Parathyroid adenoma (tissue), 2 donors: ENCODE data around the gene SPDYE6.
"Not testable (repeated sequence)": the region's sequence is repeated elsewhere in the genome, so short reads cannot be mapped to it uniquely, and the experiment has no call there.

Experiments used
- H2AFZ ChIP-seq: fragments of 300-600 bp; sonication (generic); one replicate; pipeline ENCODE4 v1.7.0; 2017; ENCODE audit warnings: antibody characterized with exemption, mild to moderate bottlenecking
- H3K27ac ChIP-seq: fragments of 300-600 bp; sonication (generic); one replicate; pipeline ENCODE4 v1.7.0; 2017
- H3K27me3 ChIP-seq: fragments of 300-600 bp; sonication (generic); one replicate; pipeline ENCODE4 v1.7.0; 2017; ENCODE audit warnings: low read length; ENCODE audit not compliant: control insufficient read depth, insufficient read depth
- H3K36me3 ChIP-seq: fragments of 300-600 bp; sonication (generic); one replicate; pipeline ENCODE4 v1.7.0; 2017; ENCODE audit warnings: low read length; ENCODE audit not compliant: control insufficient read depth, insufficient read depth
- H3K4me1 ChIP-seq: fragments of 300-600 bp; sonication (generic); one replicate; pipeline ENCODE4 v1.7.0; 2017; ENCODE audit warnings: control low read depth
- H3K4me2 ChIP-seq: fragments of 300-600 bp; sonication (generic); one replicate; pipeline ENCODE4 v1.7.0; 2017; ENCODE audit warnings: low read length
- H3K4me3 ChIP-seq: fragments of 300-600 bp; sonication (generic); one replicate; pipeline ENCODE4 v1.7.0; 2017; ENCODE audit warnings: low read depth, low read length
- H3K79me2 ChIP-seq: fragments of 300-600 bp; sonication (generic); one replicate; pipeline ENCODE4 v1.7.0; 2017; ENCODE audit warnings: control low read depth
- H3K9ac ChIP-seq: fragments of 300-600 bp; sonication (generic); one replicate; pipeline ENCODE4 v1.7.0; 2017; ENCODE audit warnings: mild to moderate bottlenecking
- H3K9me3 ChIP-seq: fragments of 300-600 bp; sonication (generic); one replicate; pipeline ENCODE4 v1.7.0; 2017; ENCODE audit warnings: low read length; ENCODE audit not compliant: control insufficient read depth
- TF ChIP-seq, protein P1 (sequence below): fragments of 300-600 bp; sonication (generic); IDR thresholded peaks from one replicate; pipeline ENCODE4 v1.7.0; 2017; ENCODE audit warnings: antibody characterized with exemption, mild to moderate bottlenecking
- donor health status: primary hyperparathyroidism.

Gene SPDYE6

DNA sequence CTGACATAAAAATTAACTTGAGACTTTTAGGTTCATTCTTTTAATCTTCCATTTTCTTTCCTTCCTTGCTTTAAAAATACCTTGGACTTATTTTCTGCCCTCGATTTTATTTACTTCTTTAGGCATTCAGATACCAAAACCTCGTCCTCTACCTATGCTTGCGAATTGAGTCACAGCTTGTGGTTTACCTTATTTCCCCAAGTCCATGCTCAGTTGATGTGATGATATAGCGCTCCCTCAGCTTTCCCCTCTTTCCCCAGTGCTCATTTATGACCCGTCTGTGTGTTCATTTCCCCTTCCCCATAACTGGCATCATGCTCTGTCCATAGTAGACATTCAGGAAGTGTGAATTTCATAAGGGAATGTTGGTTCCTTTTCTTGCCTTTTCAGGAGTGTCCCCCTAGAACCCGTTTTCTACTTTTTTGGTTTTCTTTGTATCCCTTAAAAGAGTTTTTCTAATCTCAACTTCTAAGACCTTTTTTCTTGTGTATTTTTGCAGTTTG, 20.8 kb upstream of the SPDYE6 start:
- TF ChIP-seq, protein P1, sequence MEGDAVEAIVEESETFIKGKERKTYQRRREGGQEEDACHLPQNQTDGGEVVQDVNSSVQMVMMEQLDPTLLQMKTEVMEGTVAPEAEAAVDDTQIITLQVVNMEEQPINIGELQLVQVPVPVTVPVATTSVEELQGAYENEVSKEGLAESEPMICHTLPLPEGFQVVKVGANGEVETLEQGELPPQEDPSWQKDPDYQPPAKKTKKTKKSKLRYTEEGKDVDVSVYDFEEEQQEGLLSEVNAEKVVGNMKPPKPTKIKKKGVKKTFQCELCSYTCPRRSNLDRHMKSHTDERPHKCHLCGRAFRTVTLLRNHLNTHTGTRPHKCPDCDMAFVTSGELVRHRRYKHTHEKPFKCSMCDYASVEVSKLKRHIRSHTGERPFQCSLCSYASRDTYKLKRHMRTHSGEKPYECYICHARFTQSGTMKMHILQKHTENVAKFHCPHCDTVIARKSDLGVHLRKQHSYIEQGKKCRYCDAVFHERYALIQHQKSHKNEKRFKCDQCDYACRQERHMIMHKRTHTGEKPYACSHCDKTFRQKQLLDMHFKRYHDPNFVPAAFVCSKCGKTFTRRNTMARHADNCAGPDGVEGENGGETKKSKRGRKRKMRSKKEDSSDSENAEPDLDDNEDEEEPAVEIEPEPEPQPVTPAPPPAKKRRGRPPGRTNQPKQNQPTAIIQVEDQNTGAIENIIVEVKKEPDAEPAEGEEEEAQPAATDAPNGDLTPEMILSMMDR = no peak
- Histone ChIP-seq H3K79me2 (peaks cover 10% of the 10 kb centered on the region), H3K4me2 (no peak overlapping the region), H3K27ac (no peak overlapping the region), H3K4me3 (no peak overlapping the region), H3K36me3 (no peaks in the 10 kb centered on the region), H3K27me3 (no peaks in the 10 kb centered on the region), H3K4me1 (no peaks in the 10 kb centered on the region), H3K9ac (no peak overlapping the region), H2AFZ (no peak overlapping the region), H3K9me3 (no peaks in the 10 kb centered on the region)

DNA sequence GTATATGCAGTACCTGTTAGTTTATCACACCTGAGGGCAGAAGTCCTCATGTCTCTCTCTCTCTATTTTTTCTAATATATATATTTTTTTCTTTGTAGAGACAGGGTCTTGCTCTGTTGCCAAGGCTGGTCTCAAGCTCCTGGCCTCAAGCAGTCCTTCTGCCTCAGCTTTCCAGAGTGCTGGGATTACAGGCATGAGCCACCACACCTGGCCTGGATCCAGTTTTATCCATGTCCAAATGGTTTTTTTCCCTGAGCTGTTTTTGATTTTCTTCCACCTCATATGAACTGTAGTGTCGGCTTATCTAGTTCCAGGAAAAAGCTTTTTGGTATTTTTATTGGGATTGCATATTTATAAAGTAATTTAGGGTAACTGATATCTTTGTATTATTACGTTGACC, 16.6 kb upstream of the SPDYE6 start:
- not testable (repeated sequence) for H3K9me3 ChIP-seq, H3K4me1 ChIP-seq, H3K4me2 ChIP-seq, H3K4me3 ChIP-seq, H3K36me3 ChIP-seq, H3K27me3 ChIP-seq, H2AFZ ChIP-seq, H3K27ac ChIP-seq, H3K9ac ChIP-seq
- peaks cover 13% of the 10 kb centered on the region for H3K79me2 ChIP-seq

DNA sequence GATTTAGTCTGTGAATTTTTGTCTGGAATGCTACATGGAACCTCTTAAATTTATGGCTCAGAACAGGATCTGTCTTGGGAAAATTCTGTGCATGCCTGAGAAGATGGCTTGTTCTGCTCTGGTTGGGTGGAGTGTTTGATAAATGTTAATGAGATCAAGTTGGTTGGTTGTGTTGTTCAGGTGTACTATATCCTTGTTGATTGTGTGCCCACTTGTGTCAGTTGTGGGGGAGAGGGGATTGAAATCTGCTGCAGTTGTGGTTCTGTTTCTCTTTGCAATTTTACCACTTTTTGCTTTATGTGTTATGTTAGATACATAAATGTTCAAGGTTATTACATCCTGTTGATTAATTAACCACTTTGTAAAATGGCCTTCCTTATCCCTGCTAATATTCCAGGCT, 13.8 kb upstream of the SPDYE6 start:
- H3K27me3 ChIP-seq, H3K9ac ChIP-seq, H3K27ac ChIP-seq, H3K4me2 ChIP-seq, H2AFZ ChIP-seq, H3K36me3 ChIP-seq, H3K4me3 ChIP-seq, H3K4me1 ChIP-seq, H3K9me3 ChIP-seq: not testable (repeated sequence)
- H3K79me2 ChIP-seq = peaks cover 14% of the 10 kb centered on the region

DNA sequence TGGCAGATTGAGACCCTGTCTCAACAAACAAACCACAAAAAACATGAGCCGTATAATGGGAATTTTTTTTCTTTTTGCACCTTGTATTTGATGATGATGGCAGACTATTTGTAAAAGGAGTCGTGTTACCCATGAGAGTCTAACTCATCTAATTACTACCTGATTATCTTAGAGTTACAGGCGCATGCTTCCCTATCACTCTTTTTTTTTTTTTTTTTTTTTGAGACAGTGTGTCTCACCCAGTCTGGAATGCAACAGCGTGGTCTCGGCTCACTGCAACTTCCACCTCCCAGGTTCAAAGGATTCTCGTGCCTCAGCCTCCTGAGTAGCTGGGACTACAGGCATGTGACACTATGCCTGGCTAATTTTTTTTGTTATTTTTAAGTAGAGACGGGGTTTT, 9.1 kb upstream of the SPDYE6 start:
- not testable (repeated sequence) for H3K27ac ChIP-seq, H3K79me2 ChIP-seq, H2AFZ ChIP-seq, H3K4me2 ChIP-seq, H3K4me1 ChIP-seq, H3K9ac ChIP-seq, H3K27me3 ChIP-seq, H3K4me3 ChIP-seq, H3K36me3 ChIP-seq, H3K9me3 ChIP-seq

- not testable (repeated sequence) for H3K79me2 ChIP-seq, H3K36me3 ChIP-seq, H3K4me1 ChIP-seq, H3K9ac ChIP-seq, H3K9me3 ChIP-seq, H3K27me3 ChIP-seq
- H3K4me2 ChIP-seq = peak overlapping the region; percentile 53
- H3K27ac ChIP-seq = peak overlapping the region; percentile 78
- peak overlapping the region; percentile 78 for H3K4me3 ChIP-seq
- peak overlapping the region; percentile 92 for H2AFZ ChIP-seq
These were observed 8.2 kb upstream of the SPDYE6 start for GRCh38 chr7:102364394-102364886.

GRCh38 chr7:102363549-102364393, 7.5 kb upstream of the SPDYE6 start:
- not testable (repeated sequence) for H3K79me2 ChIP-seq, H3K27me3 ChIP-seq, H3K36me3 ChIP-seq, H3K9me3 ChIP-seq, H3K4me1 ChIP-seq
- H3K27ac ChIP-seq = peak overlapping the region; percentile 78
- H2AFZ ChIP-seq = peak overlapping the region; percentile 92
- H3K9ac ChIP-seq = peak overlapping the region; percentile 75
- H3K4me3 ChIP-seq = peak overlapping the region; percentile 78
- H3K4me2 ChIP-seq = peak overlapping the region; percentile 84

- H3K4me3 ChIP-seq, H3K9ac ChIP-seq, H2AFZ ChIP-seq, H3K79me2 ChIP-seq, H3K4me2 ChIP-seq, H3K36me3 ChIP-seq, H3K27ac ChIP-seq, H3K4me1 ChIP-seq, H3K9me3 ChIP-seq, H3K27me3 ChIP-seq: not testable (repeated sequence)
These were observed 9.3 kb downstream of the SPDYE6 start for GRCh38 chr7:102346983-102347382.

GRCh38 chr7:102340599-102341368, 15.5 kb downstream of the SPDYE6 start:
- not testable (repeated sequence) for H3K4me3 ChIP-seq, H2AFZ ChIP-seq, H3K79me2 ChIP-seq, H3K27ac ChIP-seq, H3K27me3 ChIP-seq, H3K4me1 ChIP-seq, H3K4me2 ChIP-seq, H3K9ac ChIP-seq, H3K9me3 ChIP-seq, H3K36me3 ChIP-seq

GRCh38 chr7:102337420-102337819, 18.8 kb downstream of the SPDYE6 start:
- H3K9ac ChIP-seq, H3K9me3 ChIP-seq, H2AFZ ChIP-seq, H3K27ac ChIP-seq, H3K79me2 ChIP-seq, H3K4me3 ChIP-seq, H3K27me3 ChIP-seq, H3K4me2 ChIP-seq, H3K36me3 ChIP-seq, H3K4me1 ChIP-seq: not testable (repeated sequence)

GRCh38 chr7:102337002-102337401, 19.2 kb downstream of the SPDYE6 start:
- H3K4me3 ChIP-seq, H3K79me2 ChIP-seq, H2AFZ ChIP-seq, H3K9me3 ChIP-seq, H3K27ac ChIP-seq, H3K4me2 ChIP-seq, H3K9ac ChIP-seq, H3K36me3 ChIP-seq, H3K27me3 ChIP-seq, H3K4me1 ChIP-seq: not testable (repeated sequence)
